Activated CD8-positive, alpha-beta memory T cell treated with anti-CD3 and anti-CD28 coated beads for 4 hours (primary cell): ENCODE data around the gene JMJD7.

Source experiments
- DNase-seq, 2 donors: peaks; one replicate each; pipeline ENCODE4 v3.0.0-alpha.2; 2020; ENCODE audit warnings: low read depth in 2 of 2

The JMJD7 gene

DNA sequence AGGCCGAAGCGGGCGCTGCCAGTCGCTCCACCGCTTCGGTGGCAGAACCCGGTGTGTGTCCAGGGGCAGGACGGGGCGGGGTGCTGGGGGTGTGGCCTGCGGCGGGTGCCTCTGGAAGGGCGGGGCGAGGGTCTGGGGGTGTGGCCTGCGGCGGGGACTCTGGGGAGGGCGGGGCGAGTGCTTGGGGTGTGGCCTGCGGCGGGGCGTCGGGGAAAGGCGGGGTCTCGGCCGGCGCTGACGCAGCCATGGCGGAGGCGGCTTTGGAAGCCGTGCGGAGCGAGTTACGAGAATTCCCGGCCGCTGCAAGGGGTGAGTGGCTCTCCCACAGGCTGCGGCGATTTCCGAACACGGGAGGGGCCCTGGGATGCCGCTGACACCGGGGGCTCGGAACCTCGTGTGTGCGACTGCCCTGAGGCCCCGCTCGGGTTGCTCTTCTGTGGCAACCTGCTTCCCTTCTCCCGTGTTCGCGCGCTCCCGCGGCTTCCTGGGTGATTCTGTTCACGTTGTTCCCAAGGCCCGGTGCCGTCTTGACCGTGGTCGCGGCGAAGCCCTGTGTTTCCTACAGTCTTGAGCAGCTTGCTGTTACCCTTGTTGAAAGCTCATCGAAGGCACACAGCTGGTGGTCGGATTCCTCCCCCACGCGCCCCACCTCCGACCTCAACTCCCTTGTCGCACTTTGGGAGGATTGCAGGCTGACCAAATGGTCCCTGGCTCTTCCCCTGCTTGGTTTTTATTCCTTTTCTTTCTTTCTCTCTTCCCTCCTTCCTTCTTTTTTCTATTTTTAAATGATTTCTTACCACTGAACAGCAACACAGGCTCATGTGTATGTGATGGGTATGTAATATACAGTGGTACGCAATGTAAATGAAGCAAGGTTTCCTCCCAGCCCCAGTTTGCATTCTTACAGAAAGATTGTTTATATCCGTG lies at the start of gene JMJD7:
JMJD7 (plus strand) TSS at position 213 of the 927 bp plus-strand sequence; CDS start at position 246, 33 bp downstream.
- DNase-seq = peak; percentile 88 to 91

- DNase-seq = no peak
Measured at GRCh38 chr15:41778521-41778920, 49.4 kb upstream of the JMJD7 start.

GRCh38 chr15:41779662-41780157 lies 48.2 kb upstream of the JMJD7 start:
- no peak for DNase-seq

DNA sequence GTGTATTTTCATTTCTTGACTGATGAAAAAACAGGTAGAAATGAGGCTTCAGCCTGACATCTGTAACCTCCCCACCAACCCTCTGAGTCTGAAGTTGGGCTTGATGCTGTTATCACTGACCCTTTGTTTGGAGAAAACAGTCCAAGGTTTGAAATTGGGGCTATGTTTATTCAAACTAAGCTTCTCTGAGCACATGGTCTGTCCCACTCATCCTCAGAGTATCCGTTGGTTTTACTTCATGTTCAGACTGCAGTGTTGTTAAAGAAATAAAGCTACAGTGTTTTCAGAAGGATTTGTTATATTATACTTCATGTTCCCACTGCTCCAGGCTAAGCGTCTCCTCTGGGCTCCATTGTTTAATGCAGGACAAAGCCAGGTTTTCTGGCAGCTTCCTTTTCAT lies 47.6 kb upstream of the JMJD7 start:
- no peak for DNase-seq

GRCh38 chr15:41780727-41781126 lies 47.2 kb upstream of the JMJD7 start:
- no peak for DNase-seq

GRCh38 chr15:41782371-41783282 lies 45.3 kb upstream of the JMJD7 start:
- DNase-seq = no peak

- DNase-seq = no peak
Measured at GRCh38 chr15:41783296-41783695, 44.6 kb upstream of the JMJD7 start.

DNA sequence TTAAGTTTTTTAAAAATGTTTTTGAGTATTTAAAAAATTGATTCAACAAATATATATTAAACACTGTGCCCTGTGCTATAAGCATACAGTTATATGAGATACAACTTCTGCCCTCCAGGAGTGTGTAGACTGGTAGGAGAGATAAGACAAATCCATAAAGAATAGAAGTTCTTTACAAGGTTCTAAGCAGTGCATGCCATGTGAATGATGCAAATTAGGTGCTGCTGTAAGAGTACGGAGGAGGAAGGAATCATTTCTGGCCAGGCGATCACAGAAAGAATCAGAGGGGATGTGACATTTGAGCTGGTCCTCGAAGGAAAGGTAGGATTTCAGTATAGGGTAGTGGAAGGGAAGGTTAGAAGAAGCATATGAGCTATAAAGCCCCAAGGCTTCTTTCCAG lies 39.6 kb upstream of the JMJD7 start:
- DNase-seq = no peak

DNA sequence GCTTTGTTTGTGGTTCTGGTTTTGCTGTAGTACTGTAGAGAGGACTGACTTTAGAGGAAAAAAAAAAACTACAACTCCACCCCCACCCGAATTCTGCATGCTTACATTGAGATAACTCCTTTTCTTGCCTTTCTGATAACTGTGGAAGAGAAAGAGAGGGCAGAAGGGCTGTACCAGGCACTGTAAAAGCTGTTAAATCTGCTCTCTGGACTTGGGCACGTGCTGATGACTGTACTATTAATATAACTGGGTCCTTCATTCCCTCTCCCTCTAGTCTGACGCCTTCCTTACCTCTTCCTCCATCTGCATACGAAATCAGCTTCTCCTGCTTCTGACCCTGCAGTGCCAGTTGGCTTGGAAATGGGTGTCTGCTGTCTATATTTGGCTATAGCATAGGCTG lies 38.7 kb upstream of the JMJD7 start:
- no peak for DNase-seq

DNA sequence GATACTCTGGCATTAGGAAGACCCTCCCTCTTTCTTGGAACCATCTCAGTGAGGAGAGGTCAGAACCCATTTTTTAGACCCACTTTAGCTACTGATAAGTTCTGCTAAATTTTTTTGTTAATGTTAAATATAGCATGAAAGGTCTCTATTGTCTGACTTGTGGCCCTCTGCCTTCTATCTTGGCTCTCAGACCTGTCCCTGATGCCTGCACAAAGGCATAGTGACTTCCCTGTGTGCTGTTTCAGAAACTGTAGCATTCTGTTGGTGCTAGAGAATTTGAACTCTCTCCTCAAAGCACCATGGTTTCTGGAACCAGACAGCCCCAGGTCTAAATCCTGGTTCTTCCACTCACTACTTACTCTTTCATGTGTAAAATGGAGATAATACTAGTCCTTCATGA lies 38.2 kb upstream of the JMJD7 start:
- no peak for DNase-seq

DNA sequence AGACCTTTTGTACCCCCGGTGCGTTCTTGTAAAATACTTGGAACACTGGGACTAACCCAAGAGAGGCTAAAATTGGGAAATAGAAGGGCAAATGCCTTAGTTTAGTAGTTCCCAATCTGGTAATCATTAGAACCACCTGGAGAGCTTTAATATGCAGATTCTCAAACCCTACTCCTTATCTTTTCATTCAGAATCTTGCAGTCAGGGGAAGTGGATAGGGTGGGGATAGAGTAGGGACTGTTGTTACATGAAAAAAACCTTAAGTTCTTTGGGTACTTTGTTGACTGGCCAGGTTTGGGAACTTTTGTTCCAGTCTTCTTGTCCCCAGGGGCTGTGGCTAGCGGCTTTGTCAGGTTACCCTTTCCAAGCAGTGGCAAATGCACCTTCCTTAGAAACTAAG lies 37.7 kb upstream of the JMJD7 start:
- no peak for DNase-seq

GRCh38 chr15:41790756-41791546 lies 36.9 kb upstream of the JMJD7 start:
- DNase-seq = no peak

DNA sequence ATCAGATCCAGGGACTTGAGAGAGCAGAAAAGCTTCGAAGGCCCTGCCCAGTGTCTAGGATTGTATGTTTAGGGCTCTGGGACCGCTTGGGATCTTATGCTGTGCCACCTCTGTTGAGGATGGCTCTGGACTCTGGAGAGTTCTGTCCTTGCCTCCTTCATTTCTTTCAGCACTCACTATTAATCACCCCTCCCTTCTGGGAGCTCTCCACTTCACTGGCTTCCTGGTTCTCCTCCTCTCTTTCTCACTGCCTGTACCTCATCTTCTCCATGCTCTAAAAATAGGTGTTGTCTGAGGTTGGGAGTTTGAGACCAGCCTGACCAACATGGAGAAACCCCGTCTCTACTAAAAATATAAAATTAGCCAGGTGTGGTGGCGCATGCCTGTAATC lies 36.4 kb upstream of the JMJD7 start:
- DNase-seq = no peak

- DNase-seq = no peak
Measured at GRCh38 chr15:41792000-41792637, 35.8 kb upstream of the JMJD7 start.

- no peak for DNase-seq
Measured at GRCh38 chr15:41794081-41794480, 33.8 kb upstream of the JMJD7 start.

- no peak for DNase-seq
Measured at GRCh38 chr15:41795996-41796856, 31.7 kb upstream of the JMJD7 start.

DNA sequence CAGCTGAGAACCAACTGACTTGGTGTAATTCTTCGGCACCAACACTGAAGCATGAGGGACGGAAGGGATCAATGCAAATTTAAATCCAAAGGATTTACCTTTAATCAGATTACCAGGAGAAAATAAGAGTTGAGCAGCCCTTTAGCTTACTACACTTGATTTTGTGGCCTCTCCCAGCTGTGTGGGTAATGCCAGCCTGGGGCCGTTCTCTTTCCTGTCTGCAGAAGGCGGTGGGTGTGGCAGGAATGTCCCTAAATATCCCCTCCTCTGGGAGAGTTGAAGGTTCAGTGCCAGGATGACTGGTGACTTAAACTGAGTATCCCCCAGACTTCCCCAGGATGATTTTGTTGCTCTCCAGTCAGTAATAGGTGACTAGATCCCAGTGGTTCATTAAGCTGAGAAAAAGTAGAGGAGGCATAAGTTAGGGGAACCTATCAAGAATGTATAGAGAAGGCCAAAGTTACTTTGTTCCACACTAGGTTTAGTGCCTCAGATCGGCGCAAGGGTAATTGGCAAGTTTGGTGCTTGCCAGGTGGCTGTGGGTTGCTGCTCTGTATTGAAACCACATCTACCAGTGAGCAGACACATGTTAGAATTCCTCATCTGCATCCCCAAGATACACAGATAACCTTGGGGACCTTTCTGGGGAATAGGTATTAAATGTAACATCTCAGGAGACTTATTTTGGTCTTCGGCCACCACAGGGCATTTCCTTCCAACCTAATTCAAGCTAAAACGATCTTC lies 30.5 kb upstream of the JMJD7 start:
- no peak for DNase-seq

DNA sequence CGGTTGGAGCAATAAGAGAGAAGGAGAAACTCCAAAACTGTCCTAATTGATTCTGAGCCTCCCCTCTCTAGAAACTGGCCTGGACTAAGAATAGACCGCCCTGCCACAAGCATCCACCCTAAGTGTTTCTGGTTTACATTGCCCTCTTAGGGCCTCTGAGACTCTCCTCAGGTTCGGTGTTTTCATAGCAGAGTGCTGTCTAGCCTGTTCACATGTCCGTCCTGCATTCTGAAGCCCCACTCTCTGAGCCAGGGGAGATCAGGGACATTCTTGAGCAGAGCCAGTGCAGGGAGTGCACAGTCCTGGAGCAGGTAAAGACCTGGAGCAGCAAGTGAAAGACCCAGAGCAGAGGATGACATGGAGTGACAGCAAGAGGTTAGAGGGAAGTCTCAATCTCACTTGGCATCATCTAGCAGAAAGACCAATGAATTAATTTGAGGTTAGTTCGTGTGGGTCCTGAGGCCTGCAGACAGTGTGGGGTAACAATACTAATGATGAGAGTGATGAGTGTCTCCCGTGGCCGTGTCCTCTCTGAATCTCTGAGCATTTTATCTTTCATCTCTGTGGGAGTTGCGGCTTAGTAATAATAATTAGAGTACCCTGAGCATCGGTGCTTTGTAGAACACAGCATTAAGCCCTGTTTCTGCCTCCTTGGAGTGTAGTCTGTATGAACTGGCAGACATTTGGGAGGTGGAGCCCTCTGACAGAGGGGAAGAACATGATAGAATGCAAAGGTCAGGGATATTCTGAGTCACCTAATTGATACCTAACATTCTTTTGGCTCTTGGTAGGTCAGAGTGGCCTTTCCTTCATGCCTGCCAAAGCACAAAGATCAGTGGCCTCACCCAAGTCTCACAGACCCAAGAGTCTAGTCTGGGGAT lies 29.0 kb upstream of the JMJD7 start:
- no peak for DNase-seq

DNA sequence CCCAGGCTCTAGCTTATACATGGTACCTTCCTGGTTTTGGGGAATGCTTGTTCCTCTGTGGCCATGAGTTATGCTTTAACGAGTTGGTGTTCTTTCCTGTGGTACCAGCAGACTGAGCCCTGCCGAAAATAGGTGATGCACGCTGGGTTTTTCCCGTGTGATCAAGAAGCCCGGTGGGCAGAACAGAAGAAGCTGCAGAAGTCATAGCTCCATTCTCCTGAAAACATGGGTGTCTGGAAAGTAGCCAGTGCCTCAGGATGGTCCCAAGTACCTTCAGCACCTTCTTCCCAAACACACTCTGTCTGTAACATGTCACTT lies 28.4 kb upstream of the JMJD7 start:
- DNase-seq = no peak
